Peyer's patch (tissue), 4 donors: ENCODE results near the gene FOXD2. TPM values are rescaled to one million over a fixed set of nuclear protein-coding genes. Genes with fewer than 3 reads are reported as not detected.

ENCODE experiments used
- DNase-seq, 3 donors: peaks; one replicate each; pipeline ENCODE4 v3.0.0-alpha.2; 2017 to 2019
- H3K27ac ChIP-seq, 4 donors: fragments of 200-600 bp; sonication (generic); one replicate each; pipeline ENCODE4 v1.5.1; 2016 to 2019
- H3K27me3 ChIP-seq, 2 donors: fragments of 200-600 bp; sonication (generic); one replicate each; pipeline ENCODE4 v1.5.1; 2019
- H3K36me3 ChIP-seq, 3 donors: fragments of 200-600 bp; sonication (generic); one replicate each; pipeline ENCODE4 v1.5.1; 2016 to 2019
- H3K4me1 ChIP-seq, 4 donors: fragments of 200-600 bp; sonication (generic); one replicate each; pipeline ENCODE4 v1.5.1; 2016 to 2019
- H3K4me3 ChIP-seq, 4 donors: fragments of 200-600 bp; sonication (generic); 1 replicate in 3 of 4; 2 replicates in 1 of 4; pipeline ENCODE4 v1.5.1; 2016 to 2019; ENCODE audit warnings: mild to moderate bottlenecking in 1 of 4
- H3K9me3 ChIP-seq, 4 donors: fragments of 200-600 bp; sonication (generic); one replicate each; pipeline ENCODE4 v1.5.1; 2016 to 2019; ENCODE audit warnings: mild to moderate bottlenecking in 1 of 4
- POLR2A ChIP-seq, 2 donors: fragments of 450-650 bp; IDR thresholded peaks; one replicate each; pipeline ENCODE4 v1.5.1; 2017; ENCODE audit warnings: antibody characterized with exemption in 2 of 2, mild to moderate bottlenecking in 2 of 2, moderate library complexity in 2 of 2
- total RNA-seq, 4 donors: library from RNA; depleted of rRNA; stranded (reverse); fragments of >200 nt; gene quantifications; one replicate each; pipeline ENCODE4 v1.1.0, GENCODE V29; 2016
- TF ChIP-seq, protein P1 (sequence below), 6 experiments: fragments of 450-650 bp in 4 of 6; fragments of 200-600 bp in 2 of 6; sonication (generic) in 1 of 6; IDR thresholded peaks; one replicate each; pipeline ENCODE4 v1.5.1; 2017 to 2019; ENCODE audit warnings: antibody characterized with exemption in 6 of 6, mild to moderate bottlenecking in 3 of 6, moderate library complexity in 1 of 6

The FOXD2 gene
- total RNA-seq, 4 donors from 2014 or later: 1.1 to 1.5 (median 1.3) TPM; not detected in 1

DNA sequence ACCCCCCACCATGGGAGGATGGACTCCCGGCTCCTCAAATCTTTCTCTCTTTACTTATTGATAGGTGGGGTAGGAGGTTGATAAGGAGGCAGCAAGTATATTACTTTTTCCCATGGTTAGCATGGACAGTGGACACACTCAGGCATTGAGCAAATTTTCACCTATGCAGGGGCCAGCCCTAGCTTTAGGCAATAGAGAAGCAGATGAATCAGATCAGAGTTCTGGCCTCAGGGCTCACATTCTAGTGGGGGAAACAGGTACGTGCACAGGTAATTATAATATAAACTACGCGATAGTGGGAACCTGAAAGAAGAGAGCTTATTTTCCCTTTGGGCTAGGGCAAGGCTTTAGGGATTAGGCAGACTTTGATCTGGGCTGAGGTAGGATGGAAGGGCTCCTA, 35.3 kb upstream of the FOXD2 start:
- no peaks in the 10 kb centered on the region for H3K27me3 ChIP-seq
- no peak overlapping the region for H3K27ac ChIP-seq
- TF ChIP-seq, protein P1, sequence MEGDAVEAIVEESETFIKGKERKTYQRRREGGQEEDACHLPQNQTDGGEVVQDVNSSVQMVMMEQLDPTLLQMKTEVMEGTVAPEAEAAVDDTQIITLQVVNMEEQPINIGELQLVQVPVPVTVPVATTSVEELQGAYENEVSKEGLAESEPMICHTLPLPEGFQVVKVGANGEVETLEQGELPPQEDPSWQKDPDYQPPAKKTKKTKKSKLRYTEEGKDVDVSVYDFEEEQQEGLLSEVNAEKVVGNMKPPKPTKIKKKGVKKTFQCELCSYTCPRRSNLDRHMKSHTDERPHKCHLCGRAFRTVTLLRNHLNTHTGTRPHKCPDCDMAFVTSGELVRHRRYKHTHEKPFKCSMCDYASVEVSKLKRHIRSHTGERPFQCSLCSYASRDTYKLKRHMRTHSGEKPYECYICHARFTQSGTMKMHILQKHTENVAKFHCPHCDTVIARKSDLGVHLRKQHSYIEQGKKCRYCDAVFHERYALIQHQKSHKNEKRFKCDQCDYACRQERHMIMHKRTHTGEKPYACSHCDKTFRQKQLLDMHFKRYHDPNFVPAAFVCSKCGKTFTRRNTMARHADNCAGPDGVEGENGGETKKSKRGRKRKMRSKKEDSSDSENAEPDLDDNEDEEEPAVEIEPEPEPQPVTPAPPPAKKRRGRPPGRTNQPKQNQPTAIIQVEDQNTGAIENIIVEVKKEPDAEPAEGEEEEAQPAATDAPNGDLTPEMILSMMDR (IDR thresholded peaks at IDR 0.05): no peak
- TF ChIP-seq POLR2A (IDR thresholded peaks at IDR 0.05): no peak
- H3K4me1 ChIP-seq: no peaks in the 10 kb centered on the region
- H3K4me3 ChIP-seq: no peak overlapping the region
- no peak for DNase-seq
- no peaks in the 10 kb centered on the region for H3K36me3 ChIP-seq
- H3K9me3 ChIP-seq: no peaks in the 10 kb centered on the region

DNA sequence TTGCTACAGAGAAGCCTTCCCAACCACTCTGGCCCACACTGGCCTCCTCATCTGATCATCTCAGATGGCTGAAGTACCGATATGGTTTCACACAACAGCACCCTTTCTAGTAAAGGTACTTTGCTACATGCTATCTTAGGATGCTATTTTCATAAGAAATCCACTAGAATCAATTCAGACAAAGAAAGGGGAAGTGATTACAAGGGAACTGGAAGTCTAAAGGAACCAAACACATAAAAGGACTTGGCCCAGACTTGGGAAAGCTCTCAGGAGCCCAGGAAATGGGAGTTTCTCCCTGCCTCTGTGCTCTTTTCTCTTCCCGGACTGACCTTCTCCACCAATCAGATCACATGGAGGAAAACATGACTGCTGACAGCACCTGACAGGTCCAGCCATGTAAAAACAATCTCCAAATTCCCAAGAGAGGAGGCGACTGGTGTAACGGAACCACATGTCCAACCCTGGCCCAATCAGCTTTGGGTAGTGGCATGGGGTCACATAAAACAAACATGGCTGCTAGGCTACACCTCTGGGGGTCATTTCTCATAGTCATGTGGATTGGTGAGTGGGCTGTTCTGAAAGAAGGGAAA, 34.4 kb upstream of the FOXD2 start:
- Histone ChIP-seq H3K9me3 (no peaks in the 10 kb centered on the region), H3K4me3 (no peak overlapping the region), H3K27me3 (no peaks in the 10 kb centered on the region), H3K27ac (no peak overlapping the region), H3K4me1 (no peaks in the 10 kb centered on the region), H3K36me3 (no peaks in the 10 kb centered on the region)
- no peak for TF ChIP-seq POLR2A (IDR thresholded peaks at IDR 0.05)
- TF ChIP-seq, protein P1 (IDR thresholded peaks at IDR 0.05): no peak
- no peak for DNase-seq

DNA sequence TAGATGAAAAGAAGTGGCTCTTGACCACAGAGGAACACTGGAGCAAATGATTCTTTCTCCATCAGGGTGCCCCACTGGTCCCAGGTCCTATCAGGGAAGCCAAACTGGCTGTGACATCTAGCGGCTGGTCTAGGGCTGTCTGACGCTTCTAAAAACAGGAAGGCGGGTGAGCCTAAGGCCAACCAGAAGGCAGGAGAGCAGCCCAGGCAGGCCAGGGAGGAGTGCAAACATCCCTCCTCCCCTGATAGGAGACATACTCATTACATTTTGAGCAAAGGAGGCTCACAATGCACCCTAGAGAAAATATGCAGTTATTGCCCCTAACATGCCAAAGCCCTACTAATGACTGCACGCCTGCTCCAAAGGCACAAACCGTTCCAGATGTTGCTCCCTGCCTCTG, 32.1 kb upstream of the FOXD2 start:
- DNase-seq: no peak
- Histone ChIP-seq H3K9me3 (no peaks in the 10 kb centered on the region), H3K4me3 (no peak overlapping the region), H3K27me3 (no peaks in the 10 kb centered on the region), H3K27ac (no peak overlapping the region), H3K4me1 (no peaks in the 10 kb centered on the region), H3K36me3 (no peaks in the 10 kb centered on the region)
- TF ChIP-seq, protein P1 (IDR thresholded peaks at IDR 0.05): no peak
- TF ChIP-seq POLR2A (IDR thresholded peaks at IDR 0.05): no peak

DNA sequence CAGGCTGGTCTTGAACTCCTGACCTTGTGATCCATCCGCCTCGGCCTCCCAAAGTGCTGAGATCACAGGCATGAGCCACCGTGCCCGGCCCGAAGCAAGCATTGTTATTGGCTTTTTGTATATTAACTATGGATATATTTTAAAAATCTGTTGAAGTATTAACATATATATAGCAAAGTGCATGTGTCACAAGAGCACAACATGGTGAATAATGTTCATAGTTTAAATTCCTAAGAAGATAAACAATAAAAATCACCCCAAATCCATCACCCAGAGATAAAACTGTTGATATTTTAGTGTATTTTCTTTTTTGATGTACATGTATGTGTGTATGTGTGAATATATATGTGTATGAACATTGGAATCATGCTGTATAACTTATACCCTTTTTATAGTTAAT, 30.9 kb upstream of the FOXD2 start:
- H3K36me3 ChIP-seq: no peaks in the 10 kb centered on the region
- TF ChIP-seq POLR2A (IDR thresholded peaks at IDR 0.05): no peak
- TF ChIP-seq, protein P1 (IDR thresholded peaks at IDR 0.05): no peak
- H3K4me1 ChIP-seq: no peaks in the 10 kb centered on the region
- no peak for DNase-seq
- H3K27ac ChIP-seq: no peak overlapping the region
- no peak overlapping the region for H3K4me3 ChIP-seq
- no peaks in the 10 kb centered on the region for H3K9me3 ChIP-seq
- no peaks in the 10 kb centered on the region for H3K27me3 ChIP-seq

DNA sequence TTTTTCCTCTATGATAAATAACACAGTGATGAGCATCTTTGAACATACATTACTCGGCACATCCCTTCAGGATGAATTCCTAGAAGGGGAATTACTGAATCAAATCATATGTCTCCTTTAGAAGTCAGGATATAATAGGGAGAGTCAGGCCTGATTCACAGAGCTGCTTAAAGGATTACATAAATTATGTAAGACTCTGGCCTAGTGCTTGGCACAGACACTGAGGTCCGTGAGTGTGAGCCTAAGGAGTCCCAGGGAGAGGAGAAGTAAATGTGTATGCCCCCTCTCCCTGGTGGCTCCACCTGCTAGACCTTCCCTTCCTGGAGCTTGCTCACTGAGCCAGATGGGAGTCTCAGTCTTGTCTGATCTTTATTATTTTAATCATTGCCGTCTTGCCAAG, 30.4 kb upstream of the FOXD2 start:
- Histone ChIP-seq H3K4me3 (no peak overlapping the region), H3K9me3 (no peaks in the 10 kb centered on the region), H3K4me1 (no peaks in the 10 kb centered on the region), H3K36me3 (no peaks in the 10 kb centered on the region), H3K27ac (no peak overlapping the region), H3K27me3 (no peaks in the 10 kb centered on the region)
- TF ChIP-seq POLR2A (IDR thresholded peaks at IDR 0.05): no peak
- TF ChIP-seq, protein P1 (IDR thresholded peaks at IDR 0.05): no peak
- DNase-seq: no peak
